Loucy (cell line): ENCODE results near the gene DDOST.
A peak's percentile ranks its signal among the peaks of the same experiment; 100 is the strongest.

Experiments
- H2AFZ ChIP-seq: fragments of 200-600 bp; sonication (generic); 2 replicates; pipeline ENCODE4 v1.6.0; 2016; ENCODE audit warnings: antibody characterized with exemption, mild to moderate bottlenecking, low read length, moderate library complexity
- H3F3A ChIP-seq: fragments of 200-600 bp; 2 replicates; pipeline ENCODE4 v1.6.0; 2016; ENCODE audit warnings: antibody characterized with exemption, low read depth, mild to moderate bottlenecking
- H3K27me3 ChIP-seq: fragments of 200-600 bp; sonication (generic); 2 replicates; pipeline ENCODE4 v1.6.1; 2014; ENCODE audit warnings: low read length, mild to moderate bottlenecking; ENCODE audit not compliant: insufficient read depth, poor library complexity, severe bottlenecking
- H3K36me3 ChIP-seq: fragments of 200-600 bp; sonication (generic); 2 replicates; pipeline ENCODE4 v1.6.1; 2016; ENCODE audit warnings: low read length; ENCODE audit not compliant: insufficient read depth
- H3K4me1 ChIP-seq: fragments of 200-600 bp; sonication (generic); 2 replicates; pipeline ENCODE4 v1.5.1; 2014; ENCODE audit warnings: low read length, mild to moderate bottlenecking; ENCODE audit not compliant: insufficient read depth, poor library complexity, severe bottlenecking
- H3K4me2 ChIP-seq: fragments of 200-600 bp; sonication (generic); 2 replicates; pipeline ENCODE4 v1.6.0; 2014; ENCODE audit warnings: antibody characterized with exemption, low read length, low read depth, mild to moderate bottlenecking; ENCODE audit not compliant: poor library complexity, severe bottlenecking
- H3K4me3 ChIP-seq: fragments of 200-600 bp; sonication (generic); 2 replicates; pipeline ENCODE4 v1.5.1; 2014; ENCODE audit warnings: low read length, mild to moderate bottlenecking, mixed read lengths; ENCODE audit not compliant: poor library complexity, severe bottlenecking
- H3K79me2 ChIP-seq: fragments of 200-600 bp; sonication (generic); 2 replicates; pipeline ENCODE4 v1.6.1; 2014; ENCODE audit warnings: low read length; ENCODE audit not compliant: insufficient read depth
- H3K9ac ChIP-seq: fragments of 200-600 bp; sonication (generic); 2 replicates; pipeline ENCODE4 v1.6.0; 2014; ENCODE audit warnings: mild to moderate bottlenecking, low read depth, low read length, moderate library complexity; ENCODE audit not compliant: poor library complexity, severe bottlenecking
- H3K9me2 ChIP-seq: fragments of 200-600 bp; sonication (generic); replicated peaks from 2 replicates; pipeline ENCODE4 v1.6.1; 2016; ENCODE audit warnings: low read depth, low read length, mixed read lengths
- H3K9me3 ChIP-seq: fragments of 200-600 bp; sonication (generic); 2 replicates; pipeline ENCODE4 v1.6.1; 2014; ENCODE audit warnings: mild to moderate bottlenecking, antibody characterized with exemption, low read length, low read depth; ENCODE audit not compliant: insufficient read depth
- H4K20me1 ChIP-seq: fragments of 200-600 bp; sonication (generic); 2 replicates; pipeline ENCODE4 v1.6.0; 2014; ENCODE audit warnings: antibody characterized with exemption, low read length, mild to moderate bottlenecking; ENCODE audit not compliant: insufficient read depth, poor library complexity, severe bottlenecking
- EZH2phosphoT487 ChIP-seq: fragments of 200-600 bp; IDR thresholded peaks from 2 replicates; pipeline ENCODE4 v1.6.1; 2018; ENCODE audit warnings: antibody characterized with exemption, mild to moderate bottlenecking, moderate library complexity, borderline replicate concordance
- TF ChIP-seq, protein P1 (sequence below): fragments of 200-600 bp; sonication (generic); conservative IDR thresholded peaks from 2 replicates; pipeline ENCODE4 v1.5.1; 2014; ENCODE audit warnings: mild to moderate bottlenecking, antibody characterized with exemption, low read length

The DDOST gene

DNA sequence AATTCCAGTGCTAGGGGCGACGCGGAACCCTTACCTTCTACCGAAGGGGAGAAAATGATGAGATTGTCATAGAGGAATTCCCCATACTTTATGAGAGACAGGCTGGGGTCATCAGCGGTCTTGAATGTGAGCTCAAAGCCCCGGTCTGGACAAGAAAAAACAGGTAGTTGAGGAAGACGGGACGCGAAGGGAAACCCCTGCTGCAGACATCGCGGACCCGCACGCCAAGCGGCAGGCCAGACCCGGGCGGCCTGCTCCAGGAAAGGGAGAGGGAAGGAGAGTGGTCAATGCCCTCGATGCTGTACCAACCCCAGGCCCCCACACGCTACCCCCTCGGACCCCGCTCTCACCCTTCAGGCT lies 342 bp downstream of the DDOST start:
- Histone ChIP-seq H3K4me3 (peak overlapping the region; percentile 89), H3K9me2 (no peaks in the 10 kb centered on the region), H4K20me1 (peaks cover 44% of the 10 kb centered on the region), H2AFZ (peak overlapping the region; percentile 79), H3K36me3 (peaks cover 24% of the 10 kb centered on the region; the same call in 1 of the 2 replicates), H3F3A (no peaks in the 10 kb centered on the region), H3K27me3 (no peaks in the 10 kb centered on the region), H3K9ac (peak overlapping the region; percentile 95), H3K79me2 (peaks cover 62% of the 10 kb centered on the region), H3K4me1 (peaks cover 33% of the 10 kb centered on the region), H3K4me2 (peak overlapping the region; percentile 98), H3K9me3 (no peaks in the 10 kb centered on the region)
- TF ChIP-seq, protein P1, sequence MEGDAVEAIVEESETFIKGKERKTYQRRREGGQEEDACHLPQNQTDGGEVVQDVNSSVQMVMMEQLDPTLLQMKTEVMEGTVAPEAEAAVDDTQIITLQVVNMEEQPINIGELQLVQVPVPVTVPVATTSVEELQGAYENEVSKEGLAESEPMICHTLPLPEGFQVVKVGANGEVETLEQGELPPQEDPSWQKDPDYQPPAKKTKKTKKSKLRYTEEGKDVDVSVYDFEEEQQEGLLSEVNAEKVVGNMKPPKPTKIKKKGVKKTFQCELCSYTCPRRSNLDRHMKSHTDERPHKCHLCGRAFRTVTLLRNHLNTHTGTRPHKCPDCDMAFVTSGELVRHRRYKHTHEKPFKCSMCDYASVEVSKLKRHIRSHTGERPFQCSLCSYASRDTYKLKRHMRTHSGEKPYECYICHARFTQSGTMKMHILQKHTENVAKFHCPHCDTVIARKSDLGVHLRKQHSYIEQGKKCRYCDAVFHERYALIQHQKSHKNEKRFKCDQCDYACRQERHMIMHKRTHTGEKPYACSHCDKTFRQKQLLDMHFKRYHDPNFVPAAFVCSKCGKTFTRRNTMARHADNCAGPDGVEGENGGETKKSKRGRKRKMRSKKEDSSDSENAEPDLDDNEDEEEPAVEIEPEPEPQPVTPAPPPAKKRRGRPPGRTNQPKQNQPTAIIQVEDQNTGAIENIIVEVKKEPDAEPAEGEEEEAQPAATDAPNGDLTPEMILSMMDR, result no peak
- no peak for TF ChIP-seq EZH2phosphoT487

DNA sequence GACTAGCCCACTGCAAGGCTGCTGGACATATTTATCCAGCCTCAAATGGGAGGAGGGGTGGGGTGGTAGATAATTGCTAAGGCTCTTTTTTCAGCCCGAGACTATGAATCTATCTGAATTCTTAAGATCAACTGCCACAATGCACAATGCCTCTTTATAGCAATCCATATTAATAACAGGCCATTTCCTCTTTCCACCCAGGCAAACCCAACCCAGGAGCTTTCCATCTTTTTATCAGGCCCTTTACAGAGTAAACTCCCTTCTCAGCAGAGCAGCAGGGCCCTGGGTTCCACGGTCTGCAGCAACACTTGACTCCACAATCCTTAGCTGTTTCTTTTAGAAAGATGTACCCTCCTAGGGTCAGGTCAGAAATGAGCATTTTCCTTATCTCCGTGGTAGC lies 806 bp downstream of the DDOST start:
- Histone ChIP-seq H3K27me3 (no peaks in the 10 kb centered on the region), H2AFZ (no peak overlapping the region), H3K36me3 (peaks cover 28% of the 10 kb centered on the region; the same call in 1 of the 2 replicates), H4K20me1 (peaks cover 46% of the 10 kb centered on the region), H3K4me3 (peak overlapping the region; percentile 89), H3F3A (no peaks in the 10 kb centered on the region), H3K4me2 (peak overlapping the region; percentile 98), H3K9me2 (no peaks in the 10 kb centered on the region), H3K4me1 (peaks cover 29% of the 10 kb centered on the region), H3K9me3 (no peaks in the 10 kb centered on the region), H3K9ac (peak overlapping the region; percentile 95), H3K79me2 (peaks cover 64% of the 10 kb centered on the region)
- TF ChIP-seq, protein P1, result no peak
- no peak for TF ChIP-seq EZH2phosphoT487

DNA sequence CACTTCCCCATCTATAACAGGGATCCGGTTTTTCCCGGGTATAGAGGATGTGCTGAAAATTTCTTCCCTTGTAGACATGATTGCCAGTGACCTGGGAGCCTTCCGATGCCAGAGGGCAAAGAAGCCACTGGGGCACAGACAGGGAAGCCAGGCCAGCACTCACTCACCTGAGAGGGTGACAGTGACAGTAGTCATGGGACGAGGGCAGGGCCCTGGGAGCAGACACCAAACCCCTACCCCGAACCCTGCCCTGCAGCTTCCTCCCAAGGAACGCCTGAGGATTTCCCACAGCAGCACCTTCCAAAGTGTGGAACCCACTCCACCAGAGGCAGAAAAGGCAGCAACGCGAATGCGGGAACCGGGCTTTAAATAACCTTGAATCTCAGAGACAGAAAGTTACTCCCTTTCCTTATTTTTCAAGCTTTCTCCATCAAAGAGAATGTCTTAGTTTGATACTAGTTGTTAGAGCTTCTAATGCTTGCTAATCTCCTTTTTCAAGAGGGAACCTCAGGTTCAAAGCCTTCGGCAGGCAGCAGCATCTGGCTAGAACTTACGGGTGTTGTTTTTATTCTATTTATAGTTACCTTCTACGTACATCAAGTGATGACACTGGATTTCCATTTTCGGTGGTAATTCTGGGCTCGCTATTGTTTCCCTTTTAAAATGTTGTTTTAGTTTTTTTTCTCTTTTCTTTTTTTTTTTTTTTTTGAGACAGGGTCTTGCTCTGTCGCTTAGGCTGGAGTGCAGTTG lies 2.8 kb downstream of the DDOST start:
- no peak overlapping the region for H2AFZ ChIP-seq
- H3K27me3 ChIP-seq, result no peaks in the 10 kb centered on the region
- peaks cover 64% of the 10 kb centered on the region for H3K79me2 ChIP-seq
- H3K4me2 ChIP-seq, result peak overlapping the region; percentile 98
- no peak overlapping the region for H3K4me3 ChIP-seq
- peaks cover 58% of the 10 kb centered on the region for H4K20me1 ChIP-seq
- H3K36me3 ChIP-seq, result peaks cover 48% of the 10 kb centered on the region; the same call in 1 of the 2 replicates
- no peaks in the 10 kb centered on the region for H3F3A ChIP-seq
- peaks cover 29% of the 10 kb centered on the region for H3K4me1 ChIP-seq
- TF ChIP-seq, protein P1, result no peak
- TF ChIP-seq EZH2phosphoT487, result no peak
- H3K9me3 ChIP-seq, result no peaks in the 10 kb centered on the region
- H3K9me2 ChIP-seq, result no peaks in the 10 kb centered on the region
- peak overlapping the region; percentile 25 for H3K9ac ChIP-seq
